ENCODE results near the gene MARK4.

DNA sequence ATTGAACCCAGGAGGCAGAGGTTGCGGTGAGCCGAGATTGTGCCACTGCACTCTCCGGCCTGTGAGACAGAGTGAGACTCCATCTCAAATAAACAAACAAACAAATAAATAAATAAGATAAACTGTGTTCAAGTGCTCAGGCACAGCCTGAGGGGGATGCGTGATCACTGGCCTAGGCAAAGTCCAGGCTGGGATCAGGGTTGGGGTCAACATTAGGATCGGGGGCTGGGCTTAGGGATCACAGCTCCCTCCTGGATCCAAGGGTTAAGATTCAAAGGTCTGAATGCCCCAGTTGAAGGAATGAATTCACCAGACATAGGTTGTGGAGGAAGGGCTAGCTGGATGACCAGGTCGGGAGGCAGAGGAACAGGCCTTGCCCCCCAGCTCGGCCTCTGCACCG, 3.9 kb upstream of the MARK4 start:
- TF ChIP-seq POLR2A (IDR thresholded peaks at IDR 0.05) (no peak), POLR2AphosphoS5 (IDR thresholded peaks at IDR 0.05) (no peak)
- TF ChIP-seq, protein P1, sequence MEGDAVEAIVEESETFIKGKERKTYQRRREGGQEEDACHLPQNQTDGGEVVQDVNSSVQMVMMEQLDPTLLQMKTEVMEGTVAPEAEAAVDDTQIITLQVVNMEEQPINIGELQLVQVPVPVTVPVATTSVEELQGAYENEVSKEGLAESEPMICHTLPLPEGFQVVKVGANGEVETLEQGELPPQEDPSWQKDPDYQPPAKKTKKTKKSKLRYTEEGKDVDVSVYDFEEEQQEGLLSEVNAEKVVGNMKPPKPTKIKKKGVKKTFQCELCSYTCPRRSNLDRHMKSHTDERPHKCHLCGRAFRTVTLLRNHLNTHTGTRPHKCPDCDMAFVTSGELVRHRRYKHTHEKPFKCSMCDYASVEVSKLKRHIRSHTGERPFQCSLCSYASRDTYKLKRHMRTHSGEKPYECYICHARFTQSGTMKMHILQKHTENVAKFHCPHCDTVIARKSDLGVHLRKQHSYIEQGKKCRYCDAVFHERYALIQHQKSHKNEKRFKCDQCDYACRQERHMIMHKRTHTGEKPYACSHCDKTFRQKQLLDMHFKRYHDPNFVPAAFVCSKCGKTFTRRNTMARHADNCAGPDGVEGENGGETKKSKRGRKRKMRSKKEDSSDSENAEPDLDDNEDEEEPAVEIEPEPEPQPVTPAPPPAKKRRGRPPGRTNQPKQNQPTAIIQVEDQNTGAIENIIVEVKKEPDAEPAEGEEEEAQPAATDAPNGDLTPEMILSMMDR (IDR thresholded peaks at IDR 0.05 in 8 of 11, conservative IDR thresholded peaks at IDR 0.05 in 3 of 11) = no peak

Measured in spleen (tissue), 7 donors.